Forelimb muscle (tissue), 1 donor: ENCODE data around the gene PEAK3. TPM values are rescaled to one million over a fixed set of nuclear protein-coding genes. Genes with fewer than 3 reads are reported as not detected.

ENCODE experiments used
- DNase-seq: peaks from one replicate; pipeline ENCODE4 v3.0.0-alpha.2; 2013; ENCODE audit warnings: low read depth
- polyA plus RNA-seq: library from polyadenylated mRNA; unstranded; fragments of 120-200 nt; gene quantifications from one replicate; pipeline ENCODE4 v1.2.1, GENCODE V29; 2013; ENCODE audit not compliant: insufficient read length

The PEAK3 gene
- polyA plus RNA-seq, 1 donor, result 0.05 TPM

GRCh38 chr19:2270423-2271233 lies 11.3 kb downstream of the PEAK3 start:
- peak; percentile 55 for DNase-seq

- DNase-seq, result no peak
Observed at GRCh38 chr19:2270157-2270422, 11.9 kb downstream of the PEAK3 start.

- peak; percentile 76 for DNase-seq
Observed at GRCh38 chr19:2269244-2270156, 12.5 kb downstream of the PEAK3 start.

GRCh38 chr19:2268861-2269243 lies 13.1 kb downstream of the PEAK3 start:
- DNase-seq, result no peak

GRCh38 chr19:2268480-2268830 lies 13.5 kb downstream of the PEAK3 start:
- no peak for DNase-seq

GRCh38 chr19:2266183-2266993 lies 15.6 kb downstream of the PEAK3 start:
- DNase-seq, result no peak

GRCh38 chr19:2261438-2262172 lies 20.4 kb downstream of the PEAK3 start:
- no peak for DNase-seq

- DNase-seq, result no peak
Observed at GRCh38 chr19:2260341-2260805, 21.6 kb downstream of the PEAK3 start.

- DNase-seq, result no peak
Observed at GRCh38 chr19:2259336-2259735, 22.6 kb downstream of the PEAK3 start.

GRCh38 chr19:2255982-2256685 lies 25.8 kb downstream of the PEAK3 start, which contains the start of gene JSRP1:
JSRP1 (minus strand) TSS chr19:2256417; CDS start chr19:2255314, 1,103 bp downstream.
- DNase-seq, result no peak

GRCh38 chr19:2255112-2255845 lies 26.7 kb downstream of the PEAK3 start:
- no peak for DNase-seq

- no peak for DNase-seq
Observed at GRCh38 chr19:2254064-2254872, 27.7 kb downstream of the PEAK3 start.

GRCh38 chr19:2253106-2254063 lies 28.6 kb downstream of the PEAK3 start:
- no peak for DNase-seq

- no peak for DNase-seq
Observed at GRCh38 chr19:2252797-2253105, 29.2 kb downstream of the PEAK3 start.

- DNase-seq, result no peak
Observed at GRCh38 chr19:2252055-2252796, 29.7 kb downstream of the PEAK3 start.

- DNase-seq, result no peak
Observed at GRCh38 chr19:2251106-2252054, 30.6 kb downstream of the PEAK3 start.
